ENCODE data around the gene CMSS1.

DNA sequence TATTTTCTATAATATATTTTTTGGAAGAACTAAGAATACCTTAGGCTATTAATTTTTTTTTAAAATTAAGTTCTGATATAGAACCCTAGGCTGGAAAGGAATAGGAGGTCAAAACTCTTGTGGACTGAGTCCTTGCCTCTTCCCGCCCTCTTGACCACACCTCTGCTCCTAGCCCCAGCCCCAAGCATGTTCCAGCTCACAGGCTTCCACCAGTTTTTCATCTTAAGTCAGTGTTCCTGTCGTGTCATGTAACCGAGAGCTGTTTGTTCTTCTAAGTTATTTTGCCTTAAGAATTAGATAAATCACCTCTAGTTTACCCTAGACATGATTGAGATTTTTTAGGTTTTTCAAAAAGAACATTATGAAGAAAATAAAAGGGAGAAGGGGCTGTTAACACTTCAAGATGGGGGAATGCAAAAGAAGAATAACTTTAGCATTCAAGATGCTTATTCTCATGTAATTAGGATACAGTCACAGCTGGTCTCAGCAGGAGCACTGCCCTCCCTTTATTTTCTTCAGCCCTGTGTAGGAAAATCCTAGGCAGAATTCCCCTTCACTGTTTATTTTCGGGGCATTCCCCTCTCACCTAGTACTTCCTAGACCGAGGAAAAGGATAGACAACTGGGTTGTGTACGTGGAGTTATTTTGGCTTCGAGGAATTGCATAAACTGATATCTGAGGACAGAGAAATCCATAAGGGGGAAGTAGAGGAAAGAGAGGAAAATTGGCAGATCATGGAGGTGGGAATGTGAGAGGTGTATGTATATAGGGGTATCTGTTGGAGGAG, 110.2 kb downstream of the CMSS1 start:
- TF ChIP-seq, protein P1, sequence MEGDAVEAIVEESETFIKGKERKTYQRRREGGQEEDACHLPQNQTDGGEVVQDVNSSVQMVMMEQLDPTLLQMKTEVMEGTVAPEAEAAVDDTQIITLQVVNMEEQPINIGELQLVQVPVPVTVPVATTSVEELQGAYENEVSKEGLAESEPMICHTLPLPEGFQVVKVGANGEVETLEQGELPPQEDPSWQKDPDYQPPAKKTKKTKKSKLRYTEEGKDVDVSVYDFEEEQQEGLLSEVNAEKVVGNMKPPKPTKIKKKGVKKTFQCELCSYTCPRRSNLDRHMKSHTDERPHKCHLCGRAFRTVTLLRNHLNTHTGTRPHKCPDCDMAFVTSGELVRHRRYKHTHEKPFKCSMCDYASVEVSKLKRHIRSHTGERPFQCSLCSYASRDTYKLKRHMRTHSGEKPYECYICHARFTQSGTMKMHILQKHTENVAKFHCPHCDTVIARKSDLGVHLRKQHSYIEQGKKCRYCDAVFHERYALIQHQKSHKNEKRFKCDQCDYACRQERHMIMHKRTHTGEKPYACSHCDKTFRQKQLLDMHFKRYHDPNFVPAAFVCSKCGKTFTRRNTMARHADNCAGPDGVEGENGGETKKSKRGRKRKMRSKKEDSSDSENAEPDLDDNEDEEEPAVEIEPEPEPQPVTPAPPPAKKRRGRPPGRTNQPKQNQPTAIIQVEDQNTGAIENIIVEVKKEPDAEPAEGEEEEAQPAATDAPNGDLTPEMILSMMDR (IDR thresholded peaks at IDR 0.05), result no peak
- TF ChIP-seq EZH2phosphoT487 (IDR thresholded peaks at IDR 0.05), result no peak

Measured in neural progenitor cell (in vitro differentiated cells).